ENCODE results near the gene CTDNEP1. TPM values are rescaled to one million over a fixed set of nuclear protein-coding genes. Genes with fewer than 3 reads are reported as not detected.

CTDNEP1 gene
- polyA plus RNA-seq, 1 of the 3 experiments (the other 2 are of a cell fraction): 111 TPM

DNA sequence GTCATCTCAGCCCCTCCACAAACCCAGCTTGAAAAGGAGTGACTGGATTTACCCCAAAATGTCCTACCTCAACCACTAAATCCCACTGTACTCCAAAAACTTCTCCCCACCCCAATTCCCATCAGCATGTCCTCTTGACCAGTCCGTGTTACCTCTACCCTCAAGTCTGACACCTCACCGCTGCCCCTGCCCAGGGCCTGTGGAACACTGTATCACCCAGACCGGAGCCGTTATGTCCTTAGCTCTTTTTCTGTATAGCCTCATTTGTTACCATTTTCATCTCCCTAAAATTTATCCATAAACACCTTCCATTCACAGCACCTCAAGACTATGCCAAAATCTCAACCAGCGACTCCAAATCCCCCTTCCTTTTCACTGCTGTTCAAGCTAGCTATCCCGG lies 14.7 kb downstream of the CTDNEP1 start:
- no peak overlapping the region for H3K9ac ChIP-seq
- TF ChIP-seq CTCF (IDR thresholded peaks at IDR 0.05) (no peak), USF1 (IDR thresholded peaks at IDR 0.05; ENCODE audit: borderline replicate concordance, low read depth) (no peak), EP300 (IDR thresholded peaks at IDR 0.05; ENCODE audit: borderline replicate concordance in 1 of 2, low read depth in 1 of 2, low read length in 1 of 2) (no peak), SMC3 (IDR thresholded peaks at IDR 0.05; ENCODE audit: low read depth, low read length) (no peak), NFIC (IDR thresholded peaks at IDR 0.05; ENCODE audit: borderline replicate concordance) (no peak), FOSL2 (IDR thresholded peaks at IDR 0.05; ENCODE audit: borderline replicate concordance, low read depth) (no peak), MEF2A (IDR thresholded peaks at IDR 0.05; ENCODE audit: borderline replicate concordance, low read depth) (no peak), PBX3 (IDR thresholded peaks at IDR 0.05) (no peak), GABPA (IDR thresholded peaks at IDR 0.05; ENCODE audit: low read depth) (no peak), FOXM1 (IDR thresholded peaks at IDR 0.05; ENCODE audit: low read depth) (no peak), RAD21 (IDR thresholded peaks at IDR 0.05; ENCODE audit: low read length) (no peak), YY1 (IDR thresholded peaks at IDR 0.05; ENCODE audit: low read depth) (no peak)
- TF ChIP-seq, protein P1, sequence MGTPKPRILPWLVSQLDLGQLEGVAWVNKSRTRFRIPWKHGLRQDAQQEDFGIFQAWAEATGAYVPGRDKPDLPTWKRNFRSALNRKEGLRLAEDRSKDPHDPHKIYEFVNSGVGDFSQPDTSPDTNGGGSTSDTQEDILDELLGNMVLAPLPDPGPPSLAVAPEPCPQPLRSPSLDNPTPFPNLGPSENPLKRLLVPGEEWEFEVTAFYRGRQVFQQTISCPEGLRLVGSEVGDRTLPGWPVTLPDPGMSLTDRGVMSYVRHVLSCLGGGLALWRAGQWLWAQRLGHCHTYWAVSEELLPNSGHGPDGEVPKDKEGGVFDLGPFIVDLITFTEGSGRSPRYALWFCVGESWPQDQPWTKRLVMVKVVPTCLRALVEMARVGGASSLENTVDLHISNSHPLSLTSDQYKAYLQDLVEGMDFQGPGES (IDR thresholded peaks at IDR 0.05; ENCODE audit: low read depth, low read length): no peak
- peaks cover 33 to 40% of the 10 kb centered on the region in 2 experiments for H3K36me3 ChIP-seq (replicated peaks in 1 of 2; ENCODE audit: control insufficient read depth in 1 of 2, insufficient read depth in 2 of 2, low read length in 1 of 2)
- H3K27ac ChIP-seq (ENCODE audit: low read depth in 2 of 2, low read length in 1 of 2): peak overlapping the region in 1 of 2 experiments; percentile 75; a peak in 3 of 4 replicates
- CTCF ChIA-PET: interaction anchor here (1.1 to 5.3 kb wide), 7 partner anchors 16 to 192 kb away, joined by 3 to 37 read pairs (median 4); partner anchors contain the start of genes ACADVL, DLG4 and NEURL4
- DNase-seq: no peak
- H3K9me2 ChIP-seq: no peaks in the 10 kb centered on the region
- H3K4me3 ChIP-seq (ENCODE audit: low read depth in 2 of 2, low read length in 1 of 2): peak overlapping the region; percentile 88 to 99; a peak in 2 of 4 replicates
- POLR2A ChIA-PET: no interaction called here
- H3K27me3 ChIP-seq (ENCODE audit: insufficient read depth): no peaks in the 10 kb centered on the region
- peaks cover 54% of the 10 kb centered on the region for H3F3A ChIP-seq (replicated peaks; ENCODE audit: insufficient read depth)
- H3K9me3 ChIP-seq: no peaks in the 10 kb centered on the region
- H3K4me2 ChIP-seq: peak overlapping the region; percentile 84
- no peak overlapping the region for H2AFZ ChIP-seq (ENCODE audit: low read depth)
- peaks cover 89% of the 10 kb centered on the region for H3K79me2 ChIP-seq (ENCODE audit: insufficient read depth)
- H3K4me1 ChIP-seq (ENCODE audit: control insufficient read depth in 1 of 2, insufficient read depth in 2 of 2, low read depth in 1 of 2, low read length in 1 of 2): peaks cover 45% of the 10 kb centered on the region in 2 experiments
- H4K20me1 ChIP-seq (ENCODE audit: insufficient read depth): peaks cover 16% of the 10 kb centered on the region
- 87% methylated on average over 6 of the region's 6 CpGs for WGBS (ENCODE audit: low lambda C conversion rate)
